NCI-H2196 treated with DMSO at 0.1 percent for 48 hours (cell line): ENCODE measurements around the gene TBX2.
"Not testable (repeated sequence)": the region's sequence is repeated elsewhere in the genome, so short reads cannot be mapped to it uniquely, and the experiment has no call there.

Source experiments
- DNase-seq: peaks from one replicate; lab custom pipeline; 2025; ENCODE audit not compliant: unreplicated experiment; lab: John Stamatoyannopoulos, UW

Gene TBX2

GRCh38 chr17:61426482-61427304, 27.1 kb downstream of the TBX2 start:
- no peak for DNase-seq

DNA sequence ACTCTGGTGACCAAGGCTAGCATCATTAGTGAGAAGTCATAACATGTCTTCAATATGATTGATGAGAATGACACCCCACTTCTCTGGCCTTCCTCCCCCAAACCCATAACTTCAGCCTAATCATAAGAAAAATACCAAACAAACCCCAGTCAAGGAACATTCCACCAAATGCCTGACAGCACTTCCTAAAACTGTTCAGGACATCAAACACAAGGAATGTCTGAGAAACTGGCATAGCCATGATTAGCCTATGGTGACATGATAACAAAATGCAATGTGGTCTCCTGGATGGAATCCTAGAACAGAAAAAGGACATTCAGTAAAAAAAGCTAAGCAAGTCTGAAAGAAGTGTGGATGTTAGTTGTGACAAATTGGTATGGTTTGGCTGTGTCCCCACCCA, 27.9 kb downstream of the TBX2 start:
- no peak for DNase-seq

DNA sequence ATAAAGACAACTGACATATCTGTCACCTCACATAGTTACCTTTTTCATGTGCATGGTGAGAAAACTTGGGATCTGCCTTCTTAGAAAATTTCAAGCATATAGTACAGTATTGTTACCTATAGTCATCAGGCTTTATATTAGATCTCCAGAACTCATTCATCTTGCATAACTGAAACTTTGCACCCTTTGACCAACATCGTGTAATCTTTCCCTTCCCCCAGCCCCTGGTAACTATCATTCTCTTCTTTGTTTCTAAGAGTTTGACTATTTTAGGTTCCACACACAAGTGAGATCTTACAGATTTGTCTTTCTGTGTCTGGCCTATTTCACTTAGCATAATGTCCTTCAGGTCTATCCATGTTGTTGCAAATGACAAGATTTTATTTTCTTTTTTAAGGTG, 29.6 kb downstream of the TBX2 start:
- no peak for DNase-seq

GRCh38 chr17:61429831-61430230, 30.2 kb downstream of the TBX2 start:
- DNase-seq, result not testable (repeated sequence)

GRCh38 chr17:61431594-61432311, 32.1 kb downstream of the TBX2 start:
- no peak for DNase-seq

GRCh38 chr17:61436273-61436672, 36.6 kb downstream of the TBX2 start:
- no peak for DNase-seq

- DNase-seq, result no peak
Measured at GRCh38 chr17:61436995-61437704, 37.5 kb downstream of the TBX2 start.

- DNase-seq, result no peak
Measured at GRCh38 chr17:61440697-61441096, 41.1 kb downstream of the TBX2 start.

DNA sequence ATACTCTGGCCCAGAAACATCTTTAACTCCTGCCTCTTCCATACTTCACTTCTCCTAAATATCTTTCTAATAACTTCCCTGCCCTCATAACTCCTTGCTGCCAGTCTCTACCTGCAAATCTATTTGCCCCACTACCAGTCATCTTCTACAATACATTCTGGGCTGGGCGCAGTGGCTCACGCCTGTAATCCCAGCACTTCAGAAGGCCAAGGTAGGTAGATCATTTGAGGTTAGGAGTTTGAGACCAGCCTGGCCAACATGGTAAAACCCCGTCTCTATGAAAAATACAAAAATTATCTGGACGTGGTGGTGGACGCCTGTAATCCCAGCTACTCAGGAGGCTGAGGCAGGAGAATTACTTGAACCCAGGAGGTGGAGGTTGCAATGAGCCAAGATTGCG, 41.9 kb downstream of the TBX2 start:
- not testable (repeated sequence) for DNase-seq

GRCh38 chr17:61442136-61442775, 42.6 kb downstream of the TBX2 start:
- DNase-seq, result no peak

DNA sequence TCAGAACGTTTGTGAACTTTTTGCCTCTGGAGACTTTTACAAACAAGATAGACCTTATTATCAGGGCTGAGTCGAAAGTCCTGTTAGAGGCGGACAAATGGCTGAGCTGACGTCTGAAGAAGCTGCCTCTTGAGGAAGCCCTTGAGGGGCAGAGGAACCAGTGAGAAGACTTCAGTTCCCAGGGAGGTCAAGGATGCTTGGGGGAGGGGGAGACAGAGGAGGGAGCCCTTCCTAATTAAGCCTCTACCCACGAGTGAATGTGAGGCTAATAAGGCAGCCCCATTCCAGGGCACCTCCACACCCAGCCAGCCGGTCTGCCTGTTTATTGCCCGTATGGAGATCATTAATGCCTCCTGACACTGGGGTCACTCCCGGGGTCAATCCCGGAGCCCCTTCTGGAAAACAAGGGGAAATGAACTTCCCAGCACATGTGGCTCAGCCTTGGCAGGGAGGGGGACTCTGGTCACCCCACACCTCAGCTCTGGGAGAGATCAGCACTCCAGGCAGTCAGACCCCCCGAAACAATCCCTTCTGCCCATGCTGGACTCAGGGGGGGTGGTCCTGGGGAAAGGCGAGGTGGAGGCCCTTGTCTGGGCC, 43.3 kb downstream of the TBX2 start:
- no peak for DNase-seq

DNA sequence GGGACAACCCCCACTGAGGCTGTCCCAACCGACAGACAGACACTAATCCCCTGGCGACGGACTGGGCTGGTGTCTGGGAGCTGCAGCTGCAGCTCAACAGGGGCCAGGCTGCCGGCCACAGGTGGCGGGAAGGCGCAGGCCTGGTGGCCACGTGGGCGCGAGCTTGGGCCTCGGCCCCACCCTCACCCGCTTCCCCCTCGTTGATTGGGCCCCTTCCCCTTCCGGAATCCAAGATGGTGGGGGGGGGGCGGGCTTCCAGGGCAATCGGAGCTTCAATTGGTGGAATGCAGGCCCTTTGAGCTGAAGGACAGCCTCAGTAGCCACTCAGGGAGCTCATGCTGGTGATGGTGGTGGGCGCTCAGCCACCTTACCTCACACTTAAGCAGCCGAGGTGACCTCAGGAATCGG, 43.8 kb downstream of the TBX2 start:
- no peak for DNase-seq

GRCh38 chr17:61444075-61444474, 44.4 kb downstream of the TBX2 start:
- DNase-seq, result no peak

DNA sequence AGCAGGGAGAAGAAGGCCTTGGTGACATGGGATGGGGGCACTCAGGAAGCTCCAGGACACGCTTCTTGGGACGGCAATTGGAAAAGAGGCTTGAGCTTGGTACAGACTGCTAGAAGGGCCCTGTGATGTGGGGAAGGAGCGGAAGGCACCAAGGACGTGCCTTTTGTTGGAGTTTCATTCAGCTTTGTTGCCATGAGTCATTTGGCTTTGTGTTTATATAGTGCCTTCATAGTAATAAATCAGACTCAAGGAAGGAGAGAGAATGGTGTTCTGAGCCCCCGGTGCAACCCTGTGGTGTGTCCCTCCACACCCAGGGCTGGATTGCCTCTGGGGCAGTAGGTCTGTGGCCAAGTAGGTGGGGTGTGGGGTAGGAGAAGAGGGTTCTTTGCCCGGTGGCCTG, 45.2 kb downstream of the TBX2 start:
- no peak for DNase-seq

DNA sequence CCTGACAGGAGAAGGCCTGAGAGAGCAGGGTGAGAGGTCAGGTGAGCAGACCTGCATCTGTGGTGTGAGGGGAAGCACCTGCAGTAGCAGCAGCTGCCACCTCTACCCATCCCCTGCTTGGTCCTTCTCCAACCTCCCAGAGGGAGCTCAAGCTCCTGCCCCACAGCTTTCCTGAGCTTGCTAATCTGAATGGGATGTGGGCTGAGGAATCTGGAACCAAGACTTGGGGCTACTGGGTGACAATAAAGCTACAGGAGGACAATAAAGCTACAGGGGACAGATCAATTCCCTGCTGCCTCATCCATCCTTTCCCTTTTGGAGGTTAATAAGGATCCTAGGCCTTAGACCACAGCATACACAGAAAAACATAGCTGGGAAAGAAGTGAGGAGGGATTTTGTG, 47.7 kb downstream of the TBX2 start:
- DNase-seq, result no peak

DNA sequence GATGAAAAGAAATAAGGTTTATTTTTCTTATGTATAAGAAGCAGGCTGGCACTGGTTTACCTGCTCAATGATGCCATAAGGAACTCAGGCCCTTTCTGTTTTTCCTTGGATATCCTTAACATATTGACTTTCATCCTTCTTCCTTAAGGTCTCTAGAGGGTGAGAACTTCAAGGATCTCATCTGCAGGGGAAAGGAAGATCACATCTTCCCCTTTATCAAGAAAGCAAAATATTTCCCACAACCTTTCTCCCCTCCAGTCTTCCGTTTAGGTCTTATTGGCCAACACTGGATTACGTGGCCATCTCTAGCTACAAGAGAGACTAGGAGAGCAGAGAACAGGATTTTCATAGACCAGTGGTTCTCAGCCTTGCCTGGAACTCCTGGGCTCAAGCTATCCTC, 48.4 kb downstream of the TBX2 start:
- no peak for DNase-seq

GRCh38 chr17:61449140-61449539, 49.5 kb downstream of the TBX2 start:
- not testable (repeated sequence) for DNase-seq

DNA sequence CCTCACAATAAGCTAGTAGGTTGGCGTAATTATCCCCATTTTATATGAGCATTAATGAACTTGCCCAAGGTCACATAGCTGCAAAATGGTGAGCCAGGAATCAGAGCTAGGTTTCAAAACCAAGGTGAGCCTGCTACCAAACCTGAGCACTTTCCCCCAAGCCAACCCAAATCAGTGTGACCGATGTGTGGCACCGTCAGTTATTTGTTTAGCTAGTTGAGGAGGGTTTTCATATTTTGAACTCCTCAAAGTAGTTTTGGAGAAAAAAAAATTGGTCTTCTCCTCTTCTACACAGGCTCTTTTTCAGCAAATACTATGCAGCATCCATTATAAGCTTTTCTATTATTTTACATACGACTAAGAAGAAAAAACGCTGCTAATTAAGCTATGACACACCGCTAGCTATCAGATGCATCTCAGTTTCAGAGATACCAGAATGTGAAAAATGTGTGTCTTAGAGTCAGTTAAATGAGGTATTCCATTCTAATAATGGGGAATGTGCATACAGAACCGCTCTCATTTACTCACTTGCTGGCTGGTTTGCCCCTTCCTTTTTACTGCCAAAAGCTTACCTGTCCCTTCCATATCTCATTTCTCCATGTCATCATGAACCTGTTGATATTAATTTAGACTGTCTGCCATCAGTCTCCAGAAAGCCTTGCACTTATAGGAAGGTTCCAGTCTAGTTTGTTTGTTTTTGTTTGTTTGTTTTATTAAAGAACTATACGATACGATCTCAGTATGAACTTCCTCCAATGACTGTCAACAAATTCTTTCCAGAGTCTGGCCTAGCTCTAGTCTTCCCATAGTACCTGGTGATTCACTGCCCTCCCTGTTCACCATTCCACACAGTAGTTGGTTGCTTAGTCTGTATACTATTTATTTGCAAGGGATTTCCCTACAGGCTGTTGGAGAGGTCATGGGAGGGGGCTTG, 50.3 kb downstream of the TBX2 start:
- no peak for DNase-seq

DNA sequence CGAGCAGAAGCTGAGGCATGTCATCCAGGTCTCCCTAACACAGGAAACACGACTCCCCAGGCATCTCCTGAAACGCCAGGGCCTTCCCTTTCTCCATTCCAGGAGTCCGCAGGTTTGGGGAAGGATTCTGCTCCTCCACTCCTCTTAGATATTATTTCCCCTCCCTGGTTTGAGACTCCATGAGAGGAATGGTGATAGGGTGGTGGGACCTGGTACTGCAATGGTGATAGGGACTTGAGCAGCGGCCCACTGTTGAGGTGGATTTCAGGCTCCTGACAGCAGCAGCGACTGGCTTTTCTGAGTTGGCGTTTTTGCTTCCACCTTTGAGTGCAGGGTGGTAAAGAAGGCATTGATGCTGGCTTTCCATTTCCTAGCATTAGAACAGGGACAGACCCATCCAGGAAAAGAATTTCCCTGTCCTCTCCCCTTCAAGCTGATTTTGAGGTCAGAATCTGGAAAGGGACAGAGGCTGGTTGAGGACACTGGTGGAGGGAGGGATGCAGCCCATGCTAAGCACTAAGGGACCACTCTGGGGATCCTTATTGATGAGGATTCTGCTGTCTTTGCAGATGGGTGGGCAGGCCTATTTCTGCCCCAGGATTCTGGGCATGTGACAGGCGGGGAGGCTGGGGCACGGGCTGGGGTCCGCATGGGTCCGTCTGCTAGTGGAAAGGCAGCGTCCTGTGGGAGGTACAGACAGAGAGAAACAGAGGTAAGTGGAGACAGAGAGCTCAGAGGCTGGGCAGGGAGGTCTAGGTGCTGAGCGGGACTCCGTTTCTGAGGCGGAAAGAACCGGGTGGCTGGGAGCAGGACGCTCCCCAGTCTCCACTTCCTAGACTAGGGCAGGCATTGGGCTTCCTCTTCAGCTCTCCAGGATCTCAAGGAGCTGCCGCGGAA, 51.2 kb downstream of the TBX2 start:
- DNase-seq, result no peak
